SK-N-MC (cell line): ENCODE data around the gene TXNDC15.

Experiments
- EZH2 ChIP-seq: fragments of 200-600 bp; sonication (generic); IDR thresholded peaks from one replicate; pipeline ENCODE4 v1.6.1; 2017; ENCODE audit warnings: antibody characterized with exemption
- POLR2AphosphoS5 ChIP-seq: IDR thresholded peaks from 2 replicates; pipeline ENCODE4 v1.6.1; 2012; ENCODE audit warnings: mild to moderate bottlenecking, low read depth, low read length, borderline replicate concordance

GRCh38 chr5:134944630-134945029 lies 70.5 kb downstream of the TXNDC15 start:
- TF ChIP-seq EZH2 (no peak), POLR2AphosphoS5 (no peak)
